A549 treated with CORT108297 at 1 μM for 4 hours (cell line): Measurements from ENCODE around the gene POU2F2. TPM values are rescaled to one million over a fixed set of nuclear protein-coding genes. Genes with fewer than 3 reads are reported as not detected.

Experiments used
- total RNA-seq: library from RNA; stranded (reverse); fragments of 200-300 nt; extraction: Qiagen RNA extraction; gene quantifications from 5 replicates; pipeline ENCODE4 v1.2.3, GENCODE V29; 2022

POU2F2 gene
- 0.27 to 0.69 TPM (median 0.58 TPM) in 5 replicates for total RNA-seq

GRCh38 chr19:42132030-42132628 is at the start of gene POU2F2:
POU2F2 (minus strand) TSS chr19:42132446; CDS start chr19:42132411, 35 bp downstream.

DNA sequence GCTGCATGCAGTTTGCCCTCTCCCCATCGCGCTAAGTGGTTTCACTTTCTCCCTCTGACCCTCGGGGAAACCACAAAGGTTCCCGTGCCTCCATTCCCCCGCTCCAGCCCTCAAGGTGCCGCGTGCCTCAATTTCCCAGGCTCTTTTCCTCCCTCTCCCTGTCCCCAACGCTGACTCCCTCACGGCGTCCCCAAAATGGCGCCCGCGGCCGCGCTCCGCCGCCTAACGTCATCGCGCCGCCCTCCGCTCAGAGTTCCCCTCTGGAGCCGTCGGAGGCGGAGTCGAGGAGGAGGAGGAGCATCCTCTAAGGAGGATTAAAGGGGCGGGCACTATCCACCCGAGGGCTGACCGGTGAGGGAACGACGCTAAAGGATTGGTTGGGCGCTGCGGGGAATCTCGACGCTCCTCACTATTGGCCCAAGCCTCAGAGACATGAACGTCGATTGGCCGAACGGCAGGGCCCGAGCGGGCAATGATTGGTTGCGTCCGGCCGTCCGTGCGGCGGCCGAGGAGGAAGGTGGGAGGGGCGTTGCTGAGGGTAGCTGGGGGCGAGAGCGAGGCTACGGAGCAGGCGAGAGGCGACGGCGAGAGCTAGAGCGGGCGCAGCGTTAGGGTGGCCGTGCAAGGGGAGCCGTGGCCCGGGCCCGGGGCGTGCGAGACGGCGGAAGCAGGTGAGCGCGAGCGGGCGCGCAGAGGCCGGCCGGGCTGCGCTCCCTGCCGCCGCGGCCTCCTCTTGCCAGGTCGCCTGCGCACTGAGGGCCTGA is 56.4 kb downstream of the POU2F2 start, which contains the start of gene ZNF574:
TSS of gene ZNF574 (plus strand) at position 551 of the 764 bp plus-strand sequence. CDS start 2,441 bp downstream, outside the sequence.

GRCh38 chr19:42069619-42070351 is 62.5 kb downstream of the POU2F2 start, which contains the start of gene GRIK5:
GRIK5 (minus strand) TSS chr19:42070206; CDS start chr19:42065770, 4,436 bp downstream.

Other genes starting within 250 kb of the POU2F2 start
- 75.9 to 131 TPM (median 118 TPM) in 5 replicates for gene ARHGEF1, start 249.3 kb downstream of the POU2F2 start, total RNA-seq
- 0.25 to 0.35 TPM (median 0.32 TPM) in 5 replicates for gene ERFL, start 204.0 kb downstream of the POU2F2 start, total RNA-seq
- gene RABAC1, start 173.1 kb downstream of the POU2F2 start, total RNA-seq: 181 to 291 TPM (median 265 TPM) in 5 replicates
- 3.6 to 5.7 TPM (median 5.3 TPM) in 5 replicates for gene ATP1A3, start 138.2 kb downstream of the POU2F2 start, total RNA-seq
- 0.38 to 0.72 TPM (median 0.58 TPM) in 5 replicates for gene GRIK5, start 62.2 kb downstream of the POU2F2 start, total RNA-seq
- gene ZNF574, start 56.3 kb downstream of the POU2F2 start, total RNA-seq: 26.8 to 41.0 TPM (median 37.4 TPM) in 5 replicates
- 68.1 to 93.9 TPM (median 85.4 TPM) in 5 replicates for gene DEDD2, start 85.2 kb upstream of the POU2F2 start, total RNA-seq
- gene ZNF526, start 87.9 kb upstream of the POU2F2 start, total RNA-seq: 15.4 to 21.1 TPM (median 19.6 TPM) in 5 replicates
- 115 to 168 TPM (median 158 TPM) in 5 replicates for gene GSK3A, start 110.2 kb upstream of the POU2F2 start, total RNA-seq
- 99.5 to 132 TPM (median 132 TPM) in 5 replicates for gene ERF, start 122.7 kb upstream of the POU2F2 start, total RNA-seq
- gene CIC, start 136.8 kb upstream of the POU2F2 start, total RNA-seq: 44.4 to 64.0 TPM (median 60.3 TPM) in 5 replicates
- 3.8 to 4.7 TPM (median 4.1 TPM) in 5 replicates for gene PRR19, start 169.7 kb upstream of the POU2F2 start, total RNA-seq
- gene PAFAH1B3, start 170.2 kb upstream of the POU2F2 start, total RNA-seq: 127 to 157 TPM (median 154 TPM) in 5 replicates
- gene TMEM145, start 180.9 kb upstream of the POU2F2 start, total RNA-seq: 2.1 to 4.1 TPM (median 2.8 TPM) in 5 replicates
- gene MEGF8, start 193.2 kb upstream of the POU2F2 start, total RNA-seq: 20.9 to 29.9 TPM (median 23.3 TPM) in 5 replicates